Activated gamma-delta T cell (primary cell): ENCODE data around the gene GNS.
"Not testable (repeated sequence)": the region's sequence is repeated elsewhere in the genome, so short reads cannot be mapped to it uniquely, and the experiment has no call there.

Experiments used
- DNase-seq: peaks from one replicate; lab custom pipeline; 2025; lab: John Stamatoyannopoulos, UW

Gene GNS

DNA sequence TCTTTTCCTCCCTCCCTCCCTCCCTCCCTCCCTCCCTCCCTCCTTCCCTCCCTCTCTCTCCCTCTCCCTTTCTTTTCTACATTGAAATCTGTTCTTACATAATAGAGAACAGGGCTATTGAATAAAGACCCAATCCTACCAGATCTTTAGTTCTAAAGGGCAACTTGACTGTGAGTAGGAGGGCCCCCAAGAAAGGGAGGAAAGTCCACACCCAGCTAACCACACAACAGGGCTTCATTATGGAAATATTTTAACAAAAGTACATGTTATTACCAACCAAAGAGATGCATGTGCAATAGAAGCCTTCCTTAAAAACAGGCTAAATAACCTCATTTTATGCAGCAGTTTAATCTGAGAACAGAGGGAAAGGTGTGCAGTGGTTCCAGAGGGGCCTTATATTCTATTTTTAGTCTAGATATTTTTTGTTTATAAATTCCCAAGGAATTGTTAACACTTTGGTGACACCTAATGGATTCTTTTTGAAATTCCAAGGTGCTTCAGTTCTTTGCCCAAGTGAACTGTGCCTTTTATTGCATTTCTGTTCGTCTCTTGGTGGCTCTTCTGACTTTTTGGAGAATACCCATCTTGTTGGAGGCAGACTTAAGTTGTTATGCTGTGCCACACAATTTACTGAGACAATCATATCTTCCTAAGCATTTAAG lies 63.0 kb downstream of the GNS start:
- no peak for DNase-seq

DNA sequence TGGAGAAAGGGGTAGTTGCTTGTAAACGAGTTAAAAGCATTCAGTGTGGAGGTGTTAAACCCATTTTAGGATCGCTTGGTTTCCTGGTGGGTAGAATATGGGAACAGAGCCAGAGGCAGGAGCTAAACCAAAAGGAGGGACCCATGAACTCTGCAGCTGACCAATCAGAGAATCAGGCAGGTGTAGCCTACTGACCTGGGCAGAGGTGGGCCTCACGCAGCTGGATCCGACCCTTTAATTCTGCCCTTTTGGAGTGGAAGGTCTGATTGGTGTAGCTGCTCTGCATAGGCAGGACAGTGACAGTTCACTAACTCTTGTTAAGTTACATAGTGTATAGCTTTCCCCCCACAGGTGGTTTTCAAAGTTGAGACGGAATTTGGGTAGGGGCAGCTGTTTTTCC lies 63.7 kb downstream of the GNS start:
- DNase-seq: no peak

- no peak for DNase-seq
Measured at GRCh38 chr12:64694130-64695040, 64.8 kb downstream of the GNS start.

GRCh38 chr12:64691795-64692583 lies 67.2 kb downstream of the GNS start:
- no peak for DNase-seq

- DNase-seq: no peak
Measured at GRCh38 chr12:64691227-64691794, 67.9 kb downstream of the GNS start.

DNA sequence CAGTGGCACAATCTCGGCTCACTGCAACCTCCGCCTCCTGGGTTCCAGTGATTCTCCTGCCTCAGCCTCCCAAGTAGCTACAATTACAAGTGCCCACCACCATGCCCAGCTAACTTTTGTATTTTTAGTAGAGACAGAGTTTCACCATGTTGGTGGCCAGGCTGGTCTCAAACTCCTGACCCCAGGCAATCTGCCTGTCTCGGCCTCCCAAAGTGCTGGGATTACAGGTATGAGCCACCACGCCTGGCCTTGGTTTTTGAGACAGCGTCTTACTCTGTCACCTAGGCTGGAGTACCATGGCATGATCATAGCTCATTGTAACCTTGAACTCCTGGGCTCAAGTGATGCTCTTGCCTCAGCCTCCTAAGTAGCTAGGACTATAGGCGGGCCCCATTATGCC lies 69.0 kb downstream of the GNS start:
- not testable (repeated sequence) for DNase-seq

- no peak for DNase-seq
Measured at GRCh38 chr12:64688715-64689114, 70.5 kb downstream of the GNS start.

GRCh38 chr12:64688219-64688618 lies 71.0 kb downstream of the GNS start:
- DNase-seq: no peak

DNA sequence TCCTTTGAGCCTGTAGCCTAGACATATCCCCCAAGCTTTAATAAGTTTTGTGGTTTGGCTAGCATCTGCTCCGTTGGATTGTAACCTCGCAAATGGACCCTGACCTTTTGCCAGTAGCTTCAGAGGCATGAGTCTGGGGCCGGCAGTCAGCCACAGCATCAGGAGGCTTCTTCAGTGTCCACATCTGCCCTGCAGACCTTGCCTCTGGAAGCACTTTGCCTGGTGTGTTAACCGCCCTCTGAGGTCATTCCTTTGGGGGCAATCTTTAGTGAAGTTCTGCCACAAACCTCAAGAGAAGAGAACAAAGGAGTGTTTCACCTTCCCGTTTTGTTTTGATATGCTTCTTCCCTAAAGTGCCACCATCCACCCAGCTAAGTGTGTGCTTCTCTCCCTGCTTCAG lies 71.4 kb downstream of the GNS start:
- no peak for DNase-seq

DNA sequence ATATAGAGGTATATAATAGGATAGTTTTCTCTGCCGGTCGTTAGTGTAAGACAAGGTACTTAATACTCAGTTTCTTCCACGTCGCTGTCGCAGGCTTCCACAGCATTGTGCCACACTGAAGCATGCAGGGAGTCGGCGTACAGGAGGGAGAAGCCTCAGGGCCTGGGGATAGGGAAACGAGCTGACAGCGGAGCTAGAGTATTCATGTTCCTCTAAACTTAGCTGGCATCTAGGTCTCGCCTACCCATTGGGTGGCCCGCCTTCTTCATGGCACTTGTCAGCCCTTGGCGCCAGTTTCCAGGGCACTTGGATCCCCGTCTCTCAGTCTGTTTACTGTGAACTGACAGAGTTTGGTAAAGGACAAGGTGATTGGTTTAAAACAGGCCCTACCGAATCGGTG lies 73.6 kb downstream of the GNS start:
- no peak for DNase-seq

GRCh38 chr12:64685050-64685449 lies 74.2 kb downstream of the GNS start:
- no peak for DNase-seq

- DNase-seq: no peak
Measured at GRCh38 chr12:64683816-64684543, 75.2 kb downstream of the GNS start.

DNA sequence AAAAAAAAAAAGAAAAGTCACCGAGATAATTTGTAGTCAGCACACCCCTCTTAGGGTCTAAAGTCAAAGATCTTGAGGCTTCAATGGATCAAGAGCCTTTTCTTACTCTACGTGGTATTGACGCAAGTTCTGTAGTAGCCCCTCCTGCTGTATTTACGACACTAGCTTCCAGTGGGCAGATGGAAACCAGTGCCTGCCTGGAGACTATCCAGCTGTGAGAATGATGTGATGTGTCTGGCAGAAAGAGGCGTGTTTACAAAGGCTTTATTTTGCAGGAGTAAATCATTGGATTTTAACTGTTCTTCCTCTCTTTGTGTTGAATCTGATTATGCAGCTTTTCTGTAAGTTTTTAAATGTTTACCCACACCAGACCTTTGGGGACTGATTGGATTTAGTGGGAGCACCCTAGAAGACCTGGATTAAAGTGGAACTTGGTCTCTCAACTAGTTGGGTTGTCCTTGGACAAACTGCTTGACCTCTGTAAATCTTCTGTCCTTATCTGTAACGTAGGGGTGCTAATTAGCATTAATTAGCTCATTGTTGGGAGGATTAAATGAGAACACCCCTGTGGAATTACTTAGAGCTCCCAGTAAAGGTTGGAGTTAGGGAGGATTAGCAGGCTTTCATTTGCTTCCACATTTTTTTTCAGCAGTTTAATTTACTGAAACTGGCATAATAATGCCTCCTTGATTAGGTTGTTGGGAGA lies 76.5 kb downstream of the GNS start:
- no peak for DNase-seq

GRCh38 chr12:64681200-64682052 lies 77.8 kb downstream of the GNS start:
- DNase-seq: no peak

GRCh38 chr12:64680235-64680634 lies 79.0 kb downstream of the GNS start:
- DNase-seq: no peak

DNA sequence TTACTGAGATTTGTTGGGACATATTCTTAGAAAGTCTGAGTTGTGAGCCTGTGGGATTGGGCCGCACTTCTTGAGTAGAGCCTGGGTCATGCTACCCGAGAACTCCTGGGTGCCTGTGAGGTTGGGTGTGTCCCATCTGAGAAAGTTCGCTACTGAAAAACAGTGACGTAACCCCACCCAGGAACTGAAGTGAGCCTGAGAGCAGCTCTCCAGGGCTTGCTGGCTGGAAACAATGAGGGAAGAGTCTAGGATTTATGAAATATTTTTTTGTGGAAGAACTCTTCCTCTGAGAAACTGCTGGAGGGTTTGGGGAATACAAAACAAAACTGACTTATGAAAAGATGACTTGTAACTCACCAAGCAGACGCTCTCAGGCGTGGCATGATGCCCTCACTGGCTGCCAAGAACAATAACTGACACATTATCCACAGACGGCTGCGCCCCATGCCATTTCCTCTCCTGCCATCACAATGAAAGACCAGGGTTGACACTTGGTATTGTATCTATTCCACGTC lies 79.7 kb downstream of the GNS start:
- no peak for DNase-seq

GRCh38 chr12:64678835-64679234 lies 80.4 kb downstream of the GNS start:
- DNase-seq: no peak

DNA sequence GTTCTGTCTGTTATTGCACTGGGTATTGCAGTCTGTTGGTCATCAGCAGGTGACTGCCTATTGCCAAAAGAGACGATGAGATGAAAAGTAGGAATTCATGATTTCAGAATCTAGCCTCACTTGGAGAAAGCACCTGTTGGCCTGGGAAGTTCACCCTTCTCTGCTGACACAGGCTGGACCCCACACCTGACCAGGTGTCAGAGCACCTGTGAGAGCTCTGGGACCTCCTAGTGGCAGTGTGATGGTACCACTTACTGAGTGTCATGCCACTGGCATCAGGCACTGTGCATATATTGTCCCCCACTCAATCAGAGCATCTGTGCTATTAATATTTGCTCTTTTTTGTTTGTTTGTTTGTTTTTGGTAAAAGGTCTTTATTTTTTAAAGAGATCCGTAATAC lies 81.0 kb downstream of the GNS start:
- no peak for DNase-seq

- DNase-seq: no peak
Measured at GRCh38 chr12:64675795-64676194, 83.4 kb downstream of the GNS start.
